GM12864 (cell line): ENCODE data around the gene DNAH7.

ENCODE experiments used
- DNase-seq: peaks from one replicate; pipeline ENCODE4 v3.0.0-alpha.2; 2011; ENCODE audit warnings: low read depth
- H3K4me3 ChIP-seq: 2 replicates; pipeline ENCODE4 v1.5.1; 2011; ENCODE audit warnings: mild to moderate bottlenecking, low read depth, low read length, control low read depth
- TF ChIP-seq, protein P1 (sequence below): IDR thresholded peaks from 2 replicates; pipeline ENCODE4 v1.5.1; 2011; ENCODE audit warnings: low read depth, mild to moderate bottlenecking, moderate library complexity, low read length, control low read depth, inconsistent platforms; ENCODE audit errors: missing control alignments

DNAH7 gene

DNA sequence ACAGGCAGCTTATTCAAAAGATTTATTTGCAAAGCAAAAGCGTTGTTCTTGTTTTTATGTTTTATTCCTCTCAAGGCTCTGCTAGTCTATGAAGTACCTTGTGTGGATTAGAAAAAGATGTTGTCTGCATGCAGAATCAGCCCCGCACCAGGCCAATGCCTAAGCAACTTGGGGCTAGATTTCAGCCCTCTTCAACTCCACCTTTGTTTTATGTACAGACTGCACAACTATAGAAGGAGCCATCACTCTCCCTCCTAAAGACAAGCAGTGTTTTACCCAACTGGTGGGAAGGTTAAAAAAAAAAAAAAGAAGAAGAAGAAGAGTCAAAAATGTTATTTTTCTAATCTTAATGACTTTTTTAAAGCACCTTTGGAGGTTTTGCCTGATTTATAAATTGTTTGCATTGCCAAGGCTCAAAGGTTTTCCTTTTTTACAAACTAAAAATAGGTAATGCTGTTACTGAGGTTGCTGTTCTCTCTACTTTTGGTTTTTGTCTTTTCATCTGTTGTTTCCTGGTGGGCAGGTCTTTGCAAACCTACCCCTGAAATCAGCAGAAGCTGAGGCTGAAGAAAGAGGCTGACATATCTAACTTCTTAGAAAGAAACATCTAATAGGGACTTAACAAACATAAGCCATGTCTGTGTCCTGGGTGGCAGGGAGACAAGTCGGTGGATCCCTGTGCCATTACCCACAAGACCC is 247.6 kb downstream of the DNAH7 start:
- DNase-seq: no peak
- H3K4me3 ChIP-seq: no peak overlapping the region

DNA sequence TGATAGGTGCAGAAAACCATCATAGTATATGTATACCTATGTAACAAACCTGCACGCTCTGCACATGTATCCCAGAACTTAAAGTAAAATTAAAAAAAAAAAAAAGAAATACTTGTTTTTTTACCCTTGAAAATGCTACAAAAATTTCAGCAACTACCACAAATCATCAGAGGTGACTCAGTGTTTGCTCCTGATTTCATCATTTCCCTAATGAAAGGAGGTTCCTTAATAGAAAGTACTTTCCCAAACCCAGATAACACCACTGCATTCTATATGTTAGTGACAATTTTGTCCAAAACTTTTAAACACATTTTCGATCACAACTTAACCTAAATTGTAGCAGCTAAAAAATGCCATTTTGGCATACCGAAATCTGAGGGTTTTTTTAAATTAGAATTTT is 248.3 kb downstream of the DNAH7 start:
- TF ChIP-seq, protein P1, sequence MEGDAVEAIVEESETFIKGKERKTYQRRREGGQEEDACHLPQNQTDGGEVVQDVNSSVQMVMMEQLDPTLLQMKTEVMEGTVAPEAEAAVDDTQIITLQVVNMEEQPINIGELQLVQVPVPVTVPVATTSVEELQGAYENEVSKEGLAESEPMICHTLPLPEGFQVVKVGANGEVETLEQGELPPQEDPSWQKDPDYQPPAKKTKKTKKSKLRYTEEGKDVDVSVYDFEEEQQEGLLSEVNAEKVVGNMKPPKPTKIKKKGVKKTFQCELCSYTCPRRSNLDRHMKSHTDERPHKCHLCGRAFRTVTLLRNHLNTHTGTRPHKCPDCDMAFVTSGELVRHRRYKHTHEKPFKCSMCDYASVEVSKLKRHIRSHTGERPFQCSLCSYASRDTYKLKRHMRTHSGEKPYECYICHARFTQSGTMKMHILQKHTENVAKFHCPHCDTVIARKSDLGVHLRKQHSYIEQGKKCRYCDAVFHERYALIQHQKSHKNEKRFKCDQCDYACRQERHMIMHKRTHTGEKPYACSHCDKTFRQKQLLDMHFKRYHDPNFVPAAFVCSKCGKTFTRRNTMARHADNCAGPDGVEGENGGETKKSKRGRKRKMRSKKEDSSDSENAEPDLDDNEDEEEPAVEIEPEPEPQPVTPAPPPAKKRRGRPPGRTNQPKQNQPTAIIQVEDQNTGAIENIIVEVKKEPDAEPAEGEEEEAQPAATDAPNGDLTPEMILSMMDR: no peak
- no peak for DNase-seq
- H3K4me3 ChIP-seq: no peak overlapping the region

More for the DNA sequence above, 247.6 kb downstream of the DNAH7 start:
- TF ChIP-seq, protein P1: no peak

DNA sequence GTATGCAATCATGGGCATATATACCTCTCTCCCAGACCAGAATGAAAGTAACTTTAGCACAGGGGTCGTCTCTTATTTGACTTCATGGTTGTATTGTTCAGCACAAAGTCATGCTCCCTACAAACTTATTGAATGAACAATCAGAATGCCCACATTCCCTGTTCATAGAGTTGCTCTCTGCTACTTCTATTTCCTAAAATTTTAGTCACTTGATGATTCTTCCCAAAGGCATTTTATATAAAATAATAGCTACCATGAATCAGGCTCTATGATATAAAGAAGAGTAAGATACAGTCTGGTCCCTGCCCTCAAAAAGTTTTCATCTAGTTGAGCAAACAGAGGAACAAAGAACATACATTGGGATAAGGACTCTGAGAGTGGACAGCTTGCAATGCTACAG is 249.4 kb downstream of the DNAH7 start:
- no peak overlapping the region for H3K4me3 ChIP-seq
- TF ChIP-seq, protein P1: no peak
- DNase-seq: no peak

DNA sequence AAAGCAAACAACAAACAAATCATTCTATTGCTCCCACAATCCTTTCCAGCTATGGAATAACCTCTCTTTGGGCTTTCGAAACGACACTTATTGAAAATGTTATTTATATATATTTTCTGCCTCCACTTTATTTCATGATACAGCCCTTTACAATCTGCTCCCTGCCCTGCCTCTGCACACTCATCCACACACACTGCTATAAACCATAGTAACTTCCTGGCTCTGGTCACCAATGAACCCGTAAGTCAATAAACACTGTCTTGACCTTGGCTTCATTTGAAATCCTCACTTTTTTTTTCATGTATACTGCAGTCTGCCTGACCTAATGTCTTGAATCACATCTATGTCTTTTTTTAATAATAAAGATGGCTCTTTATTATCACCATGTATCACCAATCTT is 250.1 kb downstream of the DNAH7 start:
- TF ChIP-seq, protein P1: no peak
- H3K4me3 ChIP-seq: no peak overlapping the region
- no peak for DNase-seq

DNA sequence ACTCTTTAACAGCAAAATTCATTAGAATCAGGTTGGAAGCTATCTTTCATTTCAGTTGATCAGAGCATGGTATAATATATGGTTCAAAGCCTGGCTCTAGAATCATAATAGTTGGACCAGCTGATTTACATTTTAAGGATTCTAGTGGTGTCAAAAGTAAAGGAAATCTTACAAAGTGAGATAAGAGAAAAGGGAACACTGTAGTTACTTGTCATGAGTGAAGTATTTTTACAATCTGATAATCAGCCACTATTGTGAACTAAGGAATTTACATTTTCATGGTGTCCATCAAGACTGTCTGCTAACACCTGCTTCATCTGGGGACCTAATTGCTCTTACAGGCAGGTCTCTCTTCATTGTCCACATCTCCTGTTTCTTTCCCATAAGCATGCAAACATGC is 250.5 kb downstream of the DNAH7 start:
- no peak for DNase-seq
- TF ChIP-seq, protein P1: no peak
- H3K4me3 ChIP-seq: no peak overlapping the region

DNA sequence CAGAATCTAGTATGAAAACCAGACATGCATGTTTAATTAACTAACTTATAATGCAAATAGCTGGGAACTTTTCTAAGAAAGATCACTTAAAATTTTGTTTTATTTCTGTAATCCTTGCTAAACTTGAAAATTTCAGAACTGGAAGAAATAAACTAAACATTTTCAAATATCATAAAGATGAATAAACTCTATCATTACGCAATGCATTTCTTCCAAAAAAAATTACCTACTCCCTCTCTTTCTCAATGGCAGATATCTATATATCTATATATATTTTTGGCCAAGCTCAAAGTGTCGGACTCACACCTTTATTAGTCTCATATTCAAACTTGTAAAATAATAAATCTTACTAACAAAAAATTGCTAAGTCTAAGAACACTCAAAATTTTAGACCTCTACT is 253.6 kb downstream of the DNAH7 start:
- no peak for DNase-seq
- no peak overlapping the region for H3K4me3 ChIP-seq
- TF ChIP-seq, protein P1: no peak

DNA sequence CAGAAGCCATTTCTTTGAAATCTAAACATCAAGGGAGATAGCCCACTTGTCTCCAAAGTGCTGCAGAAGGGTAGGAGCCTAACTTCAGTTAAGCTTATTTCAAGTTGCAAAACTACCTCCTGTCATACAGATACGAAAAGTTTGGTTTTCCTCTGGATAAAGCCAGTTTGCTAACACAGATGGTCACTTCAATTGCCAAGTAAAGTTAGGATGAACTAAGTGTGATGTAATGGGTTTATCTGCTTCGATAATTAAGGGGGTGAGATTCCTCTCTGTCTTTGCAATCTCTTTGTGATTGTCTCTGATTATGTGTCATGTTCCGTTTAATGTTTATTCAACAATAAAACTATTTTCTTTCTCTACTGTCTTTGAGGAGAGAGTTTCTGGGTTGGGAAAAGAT is 255.2 kb downstream of the DNAH7 start:
- TF ChIP-seq, protein P1: no peak
- no peak overlapping the region for H3K4me3 ChIP-seq
- no peak for DNase-seq
